Tibial nerve (tissue), 3 donors: ENCODE data around the gene ZBTB16.

Experiments
- CTCF ChIP-seq, 5 experiments: fragments of 200-600 bp in 3 of 5; fragments of 450-650 bp in 2 of 5; sonication (generic) in 3 of 5; IDR thresholded peaks; one replicate each; pipeline ENCODE4 v1.5.1; 2016 to 2019; ENCODE audit warnings: antibody characterized with exemption in 5 of 5, mild to moderate bottlenecking in 3 of 5, moderate library complexity in 2 of 5
- POLR2A ChIP-seq, 2 donors: fragments of 450-650 bp; IDR thresholded peaks; one replicate each; pipeline ENCODE4 v1.6.1; 2017; ENCODE audit warnings: antibody characterized with exemption in 2 of 2, mild to moderate bottlenecking in 2 of 2, moderate library complexity in 2 of 2

GRCh38 chr11:114027926-114028325 is 31.6 kb upstream of the ZBTB16 start:
- TF ChIP-seq CTCF (IDR thresholded peaks at IDR 0.05), result no peak
- no peak for TF ChIP-seq POLR2A (IDR thresholded peaks at IDR 0.05)
